Sigmoid colon (tissue), 7 donors: ENCODE results near the gene UGP2. TPM values are rescaled to one million over a fixed set of nuclear protein-coding genes. Genes with fewer than 3 reads are reported as not detected.

Experiments used
- DNase-seq: peaks from one replicate; pipeline ENCODE4 v3.0.0-alpha.2; 2019
- H3K27ac ChIP-seq, 4 donors: fragments of 200-600 bp; sonication (generic); one replicate each; pipeline ENCODE4 v1.5.1; 2016 to 2019; ENCODE audit warnings: mild to moderate bottlenecking in 1 of 4
- H3K27me3 ChIP-seq, 3 donors: fragments of 200-600 bp; sonication (generic); one replicate each; pipeline ENCODE4 v1.5.1; 2019; ENCODE audit warnings: mild to moderate bottlenecking in 1 of 3
- H3K36me3 ChIP-seq, 4 donors: fragments of 200-600 bp; sonication (generic); one replicate each; pipeline ENCODE4 v1.5.1; 2016 to 2019
- H3K4me1 ChIP-seq, 4 donors: fragments of 200-600 bp; sonication (generic); one replicate each; pipeline ENCODE4 v1.5.1; 2017 to 2019
- H3K4me3 ChIP-seq, 4 donors: fragments of 200-600 bp; sonication (generic); one replicate each; pipeline ENCODE4 v1.5.1; 2017 to 2019; ENCODE audit warnings: mild to moderate bottlenecking in 2 of 4, moderate library complexity in 1 of 4
- H3K9me3 ChIP-seq, 4 donors: fragments of 200-600 bp in 3 of 4; sonication (generic) in 3 of 4; one replicate each; pipeline versions ENCODE4 v1.5.1 to v1.6.1; 2013 to 2019
- CTCF ChIP-seq, 4 experiments: fragments of 450-650 bp in 3 of 4; fragments of 200-600 bp in 1 of 4; IDR thresholded peaks; one replicate each; pipeline ENCODE4 v1.5.1; 2016 to 2019; ENCODE audit warnings: antibody characterized with exemption in 4 of 4, mild to moderate bottlenecking in 3 of 4, moderate library complexity in 2 of 4
- EP300 ChIP-seq, 4 donors: sonication (generic); formaldehyde crosslinking; IDR thresholded peaks; one replicate each; pipeline ENCODE4 v1.6.1; 2017; ENCODE audit warnings: antibody characterized with exemption in 4 of 4
- POLR2A ChIP-seq, 2 donors: fragments of 450-650 bp; IDR thresholded peaks; one replicate each; pipeline ENCODE4 v1.6.1; 2016; ENCODE audit warnings: antibody characterized with exemption in 2 of 2, mild to moderate bottlenecking in 2 of 2, moderate library complexity in 2 of 2
- POLR2AphosphoS5 ChIP-seq, 4 donors: sonication (generic); formaldehyde crosslinking; IDR thresholded peaks; one replicate each; pipeline ENCODE4 v1.6.1; 2017; ENCODE audit warnings: antibody characterized with exemption in 4 of 4
- WGBS, 2 donors: extraction: QIAGEN DNeasy Blood & Tissue Kit; methylation state at CpG; one replicate each; pipeline ENCODE4 v1.1.7; 2013; 5-methylcytosine and 5-hydroxymethylcytosine counted together
- intact Hi-C: fragments of 100-400 bp; cut with DNase I; formaldehyde crosslinking; loops from one replicate; pipeline ENCODE4 v1.15.1; 2023
- polyA plus RNA-seq, 3 donors: library from polyadenylated mRNA; stranded (reverse); fragments of 200-250 nt; gene quantifications; one replicate each; pipeline ENCODE4 v1.2.3, GENCODE V29; 2013
- total RNA-seq, 4 donors: library from RNA; depleted of rRNA; stranded (reverse); fragments of >200 nt; gene quantifications; one replicate each; pipeline ENCODE4 v1.1.0, GENCODE V29; 2016
- donor health status: healthy with polysubstance abuse.
- donor health status: Bipolar disorder and iron deficiency.
- donor health status: healthy.

The UGP2 gene
- total and polyA plus RNA-seq, 7 donors, result 132 to 809 (median 195) TPM

- Histone ChIP-seq H3K27ac (no peak overlapping the region), H3K36me3 (no peaks in the 10 kb centered on the region), H3K4me3 (no peak overlapping the region), H3K27me3 (no peaks in the 10 kb centered on the region), H3K4me1 (peaks cover 0 to 70% (median 40%) of the 10 kb centered on the region in 4 donors), H3K9me3 (no peaks in the 10 kb centered on the region)
- no peak for DNase-seq
- intact Hi-C loops, result no loop called here
- no peak for TF ChIP-seq POLR2A (IDR thresholded peaks at IDR 0.05)
- TF ChIP-seq EP300 (IDR thresholded peaks at IDR 0.05), result no peak
- no peak for TF ChIP-seq CTCF (IDR thresholded peaks at IDR 0.05)
- TF ChIP-seq POLR2AphosphoS5 (IDR thresholded peaks at IDR 0.05), result no peak
Measured at GRCh38 chr2:63850649-63851048, 9.0 kb downstream of the UGP2 start.

GRCh38 chr2:63851691-63852311 lies 10.1 kb downstream of the UGP2 start:
- Histone ChIP-seq H3K9me3 (no peaks in the 10 kb centered on the region), H3K4me1 (peaks cover 0 to 58% (median 34%) of the 10 kb centered on the region in 4 donors), H3K4me3 (no peak overlapping the region), H3K27me3 (no peaks in the 10 kb centered on the region), H3K36me3 (peaks cover 0 to 6% (median 0%) of the 10 kb centered on the region in 4 donors), H3K27ac (no peak overlapping the region)
- no peak for DNase-seq
- intact Hi-C loops, result no loop called here
- 86 to 95% methylated on average over 1 of the region's 1 CpG for WGBS, 2 donors
- TF ChIP-seq POLR2A (IDR thresholded peaks at IDR 0.05) (no peak), EP300 (IDR thresholded peaks at IDR 0.05) (no peak), POLR2AphosphoS5 (IDR thresholded peaks at IDR 0.05) (no peak), CTCF (IDR thresholded peaks at IDR 0.05) (no peak)

DNA sequence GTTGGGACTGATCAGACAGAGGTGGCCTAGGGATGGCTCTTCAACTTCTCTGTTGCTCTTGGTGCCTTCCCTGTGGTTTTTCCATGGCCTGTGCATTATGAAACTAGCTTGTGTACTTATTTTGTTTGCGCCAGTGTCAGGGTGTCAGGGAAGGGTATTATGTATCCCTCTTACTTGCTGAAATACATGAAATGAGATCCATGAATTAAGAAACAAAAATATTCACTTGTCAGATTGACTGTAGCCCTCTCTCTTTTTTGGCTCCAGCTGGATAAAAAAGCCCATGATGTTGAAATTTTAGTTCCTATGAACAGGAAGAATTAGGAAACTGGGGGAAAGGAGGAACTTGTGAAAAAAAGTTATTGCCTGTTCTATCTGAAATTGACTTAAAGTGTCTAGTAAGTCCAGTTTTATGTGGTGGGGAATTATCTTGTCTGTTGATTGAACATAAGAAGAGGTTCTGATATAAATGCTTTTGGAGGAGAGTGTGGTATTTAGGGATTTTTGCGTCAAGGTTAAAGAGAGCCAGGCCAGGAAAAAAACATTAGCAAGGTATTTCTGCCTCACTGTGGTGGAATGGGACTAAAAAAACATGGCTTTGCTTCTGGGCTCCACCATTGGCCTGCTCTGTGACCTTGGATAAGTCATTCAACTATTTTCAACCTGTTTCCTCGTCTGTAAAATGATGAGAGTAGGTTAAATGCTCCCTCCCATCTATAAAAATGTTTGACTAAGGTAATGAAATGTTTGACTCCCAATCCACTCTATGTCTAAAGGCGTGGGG lies 12.0 kb downstream of the UGP2 start:
- intact Hi-C loops, result no loop called here

More for the DNA sequence above, 12.0 kb downstream of the UGP2 start:
- no peaks in the 10 kb centered on the region for H3K27me3 ChIP-seq
- peak overlapping the region in 1 of 4 donors; percentile 10 for H3K27ac ChIP-seq
- DNase-seq, result no peak
- WGBS, 2 donors, result 55 to 79% methylated on average over 4 of the region's 4 CpGs
- H3K36me3 ChIP-seq, result peaks cover 0 to 26% (median 0%) of the 10 kb centered on the region in 4 donors
- H3K4me3 ChIP-seq, result no peak overlapping the region
- H3K4me1 ChIP-seq, result peaks cover 0 to 55% (median 29%) of the 10 kb centered on the region in 4 donors
- TF ChIP-seq POLR2A (IDR thresholded peaks at IDR 0.05) (no peak), CTCF (IDR thresholded peaks at IDR 0.05) (no peak), POLR2AphosphoS5 (IDR thresholded peaks at IDR 0.05) (no peak), EP300 (IDR thresholded peaks at IDR 0.05) (no peak)
- H3K9me3 ChIP-seq, result no peaks in the 10 kb centered on the region
